Epithelial cell of esophagus (primary cell): ENCODE measurements around the gene ARF3.

ENCODE experiments used
- DNase-seq: peaks from one replicate; pipeline ENCODE4 v3.0.0; 2010; ENCODE audit warnings: low read depth
- H3K4me3 ChIP-seq: 2 replicates; pipeline ENCODE4 v1.5.1; 2011; ENCODE audit warnings: mild to moderate bottlenecking, low read length, control low read depth
- TF ChIP-seq, protein P1 (sequence below): IDR thresholded peaks from 2 replicates; pipeline ENCODE4 v1.5.1; 2011; ENCODE audit warnings: low read depth, mild to moderate bottlenecking, low read length, control low read depth, inconsistent platforms; ENCODE audit not compliant: insufficient read depth; ENCODE audit errors: missing control alignments

The ARF3 gene

DNA sequence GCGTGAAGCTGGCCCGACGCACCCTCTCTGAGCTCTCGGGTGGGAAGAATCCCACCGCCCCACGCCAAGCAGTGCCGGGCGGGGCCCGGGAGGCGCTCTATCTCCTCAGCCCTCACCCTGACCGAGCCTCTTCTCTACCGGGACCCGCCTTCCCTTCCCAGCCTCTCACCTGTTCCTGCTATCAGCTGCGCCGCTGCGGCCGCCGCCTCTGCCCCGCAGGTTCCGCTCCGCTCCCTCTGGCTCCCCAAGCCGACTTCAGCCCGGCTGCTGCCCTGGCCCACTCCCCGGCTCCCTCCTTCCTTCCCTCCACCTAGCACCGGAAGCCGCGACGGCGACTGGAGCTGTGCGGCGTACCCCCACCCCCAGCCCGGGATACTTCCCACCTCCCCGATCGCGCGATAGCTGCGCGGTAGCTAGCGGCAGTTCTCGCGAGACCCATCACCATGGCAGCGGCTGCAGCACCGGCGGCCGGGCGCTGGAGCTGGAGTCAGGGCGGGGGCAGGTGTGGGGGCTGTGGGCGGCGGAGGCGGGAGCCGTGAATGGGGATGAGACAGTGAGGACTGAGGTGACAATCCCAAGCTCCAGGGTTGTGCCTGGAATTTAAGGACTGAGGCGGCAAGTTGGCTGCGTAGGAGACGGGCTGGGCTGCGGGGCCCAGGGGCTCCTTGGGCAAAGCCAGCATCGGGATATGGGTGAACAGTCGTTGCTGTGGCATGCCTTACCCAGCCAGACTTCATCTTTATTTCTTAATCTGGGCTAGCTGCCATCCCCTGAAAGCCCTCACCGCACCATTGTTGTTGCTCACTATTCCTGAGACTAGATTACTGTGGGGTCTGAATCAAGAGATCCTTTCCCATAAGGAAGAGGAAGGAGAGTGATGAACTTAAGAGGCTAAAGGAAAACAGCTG is at the start of gene ARF3:
ARF3 (minus strand) TSS at position 347 of the 908 bp plus-strand sequence. CDS start 16,392 bp downstream, outside the sequence.
- DNase-seq: peak; percentile 94
- peak within 1 kb of the TSS; percentile 93 for H3K4me3 ChIP-seq
- TF ChIP-seq, protein P1, sequence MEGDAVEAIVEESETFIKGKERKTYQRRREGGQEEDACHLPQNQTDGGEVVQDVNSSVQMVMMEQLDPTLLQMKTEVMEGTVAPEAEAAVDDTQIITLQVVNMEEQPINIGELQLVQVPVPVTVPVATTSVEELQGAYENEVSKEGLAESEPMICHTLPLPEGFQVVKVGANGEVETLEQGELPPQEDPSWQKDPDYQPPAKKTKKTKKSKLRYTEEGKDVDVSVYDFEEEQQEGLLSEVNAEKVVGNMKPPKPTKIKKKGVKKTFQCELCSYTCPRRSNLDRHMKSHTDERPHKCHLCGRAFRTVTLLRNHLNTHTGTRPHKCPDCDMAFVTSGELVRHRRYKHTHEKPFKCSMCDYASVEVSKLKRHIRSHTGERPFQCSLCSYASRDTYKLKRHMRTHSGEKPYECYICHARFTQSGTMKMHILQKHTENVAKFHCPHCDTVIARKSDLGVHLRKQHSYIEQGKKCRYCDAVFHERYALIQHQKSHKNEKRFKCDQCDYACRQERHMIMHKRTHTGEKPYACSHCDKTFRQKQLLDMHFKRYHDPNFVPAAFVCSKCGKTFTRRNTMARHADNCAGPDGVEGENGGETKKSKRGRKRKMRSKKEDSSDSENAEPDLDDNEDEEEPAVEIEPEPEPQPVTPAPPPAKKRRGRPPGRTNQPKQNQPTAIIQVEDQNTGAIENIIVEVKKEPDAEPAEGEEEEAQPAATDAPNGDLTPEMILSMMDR: no peak

DNA sequence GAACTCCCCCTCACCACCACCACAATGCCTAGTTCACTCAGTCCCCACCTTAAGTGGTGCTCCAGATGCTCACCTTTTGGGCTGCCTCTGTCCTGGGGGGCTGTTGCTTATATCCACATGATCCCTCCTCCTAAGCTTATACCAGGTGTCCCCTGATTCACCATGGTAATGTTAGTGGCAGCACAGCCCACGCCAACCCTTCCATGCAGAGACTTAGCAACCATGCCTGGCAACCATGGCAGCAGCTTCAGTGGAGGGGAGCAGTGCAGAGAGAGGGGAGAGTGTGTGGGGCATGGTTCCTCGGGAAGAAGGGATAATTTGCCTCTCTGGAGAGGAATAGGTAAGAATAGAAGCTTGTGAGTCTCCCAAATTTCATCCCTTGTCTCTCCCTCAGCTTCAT is 43.1 kb upstream of the ARF3 start:
- no peak overlapping the region for H3K4me3 ChIP-seq
- no peak for DNase-seq
- TF ChIP-seq, protein P1: no peak

DNA sequence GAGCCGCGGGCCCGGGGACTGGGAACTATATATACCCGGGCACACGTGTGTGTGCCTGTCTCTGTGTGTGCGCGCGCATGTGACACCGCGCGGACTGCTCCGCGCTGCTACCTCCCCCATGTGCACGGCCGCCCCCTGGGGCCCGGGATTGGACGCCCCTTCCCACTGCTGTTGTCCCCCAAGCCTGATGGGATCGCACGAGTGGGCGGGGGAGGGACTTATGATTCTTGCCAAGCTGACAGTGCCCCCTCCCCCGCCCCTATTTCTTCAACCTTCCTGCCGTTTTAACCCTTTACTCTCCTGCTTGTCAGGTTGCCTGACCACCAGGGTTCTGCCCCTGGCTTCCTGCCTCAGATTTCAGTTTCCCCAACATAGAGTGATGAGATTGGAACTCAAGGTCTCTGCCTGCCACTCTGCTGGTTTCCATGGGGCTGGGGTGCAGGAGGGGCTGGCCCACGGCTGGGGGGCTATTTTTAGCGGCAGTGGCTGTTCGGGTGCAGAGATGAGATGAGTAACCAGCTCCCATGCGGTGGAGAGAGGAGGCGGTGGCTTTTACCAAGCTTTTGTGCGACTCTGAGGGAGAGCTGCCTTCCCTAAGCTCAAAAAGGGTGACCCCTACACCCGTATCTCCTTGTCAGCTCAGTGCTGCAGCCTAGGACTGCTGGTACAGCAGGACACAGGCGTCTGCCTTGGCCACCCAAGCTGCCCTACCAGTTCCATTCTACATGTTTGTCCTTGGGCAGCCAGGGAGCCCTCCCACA is 42.3 kb upstream of the ARF3 start, which contains the start of gene DDN:
DDN (minus strand) TSS at position 5 of the 761 bp plus-strand sequence. CDS start 88 bp downstream, outside the sequence.
- peak; percentile 35 for DNase-seq
- H3K4me3 ChIP-seq: peak within 1 kb of the TSS; percentile 31
- TF ChIP-seq, protein P1: no peak

DNA sequence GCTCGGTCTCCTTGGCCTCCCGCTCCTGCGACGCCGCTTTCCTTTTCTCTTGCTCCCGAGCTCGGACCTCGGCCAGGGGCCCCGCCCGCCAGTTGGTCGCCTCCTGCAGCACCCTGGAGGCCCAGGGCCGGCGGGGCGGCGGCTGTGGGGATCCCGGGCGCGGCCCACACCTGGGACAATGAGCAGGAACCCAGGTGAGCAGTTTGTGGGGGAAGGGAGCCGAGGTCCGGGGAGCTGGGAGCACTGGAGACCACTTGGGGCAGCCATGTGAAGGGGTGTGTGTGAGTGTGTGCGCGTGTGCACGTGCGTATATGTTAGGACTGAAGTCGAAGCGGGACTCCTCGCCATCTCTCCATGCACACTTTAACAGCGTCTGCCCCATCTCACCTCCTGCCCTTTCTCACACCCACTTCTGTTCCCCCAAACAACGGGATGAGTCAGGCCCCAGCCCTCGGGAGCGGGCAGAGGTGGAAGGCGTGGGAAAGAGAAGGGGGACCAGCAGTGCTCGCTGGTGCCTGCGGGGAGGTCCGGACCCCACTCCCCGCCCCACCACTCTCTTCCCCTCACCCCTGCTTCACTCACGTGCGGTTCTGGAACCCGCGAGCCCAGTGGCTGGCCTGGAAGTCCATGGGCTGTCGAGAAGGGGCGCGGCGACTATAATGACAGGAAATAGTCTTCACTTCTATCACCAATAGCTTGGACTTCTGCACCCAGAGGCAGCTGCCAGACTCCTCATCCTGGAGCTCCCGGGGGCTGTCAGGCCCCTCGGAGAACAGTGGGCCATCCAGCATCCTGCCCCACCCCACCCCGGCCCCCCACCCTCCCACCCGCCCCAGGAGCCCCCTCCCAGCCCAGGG is 41.4 kb upstream of the ARF3 start:
- no peak for DNase-seq
- peak overlapping the region; percentile 21 for H3K4me3 ChIP-seq
- TF ChIP-seq, protein P1: no peak

DNA sequence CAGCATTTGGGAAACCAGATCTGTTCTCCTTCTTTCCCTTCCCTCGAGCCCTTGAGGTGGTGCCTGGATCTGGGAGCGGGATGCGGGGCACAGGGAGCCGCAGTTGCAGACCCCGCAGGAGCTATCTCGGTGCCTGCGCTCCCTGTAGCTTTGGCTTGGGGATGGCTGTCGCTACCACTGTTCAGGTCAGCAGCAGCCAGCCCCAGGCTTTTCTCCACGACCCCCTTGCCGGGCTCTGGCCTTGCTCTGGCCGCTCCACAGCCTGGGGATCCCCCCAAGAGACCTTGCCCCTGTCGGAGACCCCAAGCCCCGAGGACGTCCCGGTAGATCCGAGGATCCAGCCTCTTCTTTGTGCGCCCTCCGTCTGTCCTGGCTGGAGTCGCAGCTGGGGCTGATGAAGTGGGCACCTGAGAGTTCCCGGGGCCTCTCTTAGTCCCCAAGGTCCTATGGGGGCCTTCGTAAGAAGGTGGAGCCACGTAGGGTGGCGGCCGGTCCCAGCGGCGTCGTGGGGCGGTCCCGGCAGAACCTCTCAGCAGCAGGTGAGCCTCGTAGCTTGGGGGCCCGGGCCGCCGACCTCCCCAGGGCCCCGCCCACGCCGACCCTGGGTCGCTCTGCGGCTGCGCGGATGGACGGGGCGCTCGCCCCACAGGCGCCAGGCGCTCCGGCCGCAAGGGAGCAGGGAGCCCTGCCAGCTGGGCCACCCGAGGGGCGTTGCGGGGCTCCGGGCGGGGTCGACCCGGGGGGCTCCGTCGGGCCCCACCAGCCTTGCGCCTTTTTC is 40.6 kb upstream of the ARF3 start:
- H3K4me3 ChIP-seq: no peak overlapping the region
- no peak for DNase-seq
- TF ChIP-seq, protein P1: no peak
